ENCODE results near the gene BEND5. TPM values are rescaled to one million over a fixed set of nuclear protein-coding genes. Genes with fewer than 3 reads are reported as not detected.

The BEND5 gene
- polyA plus RNA-seq, 3 donors, result 0.13 TPM; not detected in 2

DNA sequence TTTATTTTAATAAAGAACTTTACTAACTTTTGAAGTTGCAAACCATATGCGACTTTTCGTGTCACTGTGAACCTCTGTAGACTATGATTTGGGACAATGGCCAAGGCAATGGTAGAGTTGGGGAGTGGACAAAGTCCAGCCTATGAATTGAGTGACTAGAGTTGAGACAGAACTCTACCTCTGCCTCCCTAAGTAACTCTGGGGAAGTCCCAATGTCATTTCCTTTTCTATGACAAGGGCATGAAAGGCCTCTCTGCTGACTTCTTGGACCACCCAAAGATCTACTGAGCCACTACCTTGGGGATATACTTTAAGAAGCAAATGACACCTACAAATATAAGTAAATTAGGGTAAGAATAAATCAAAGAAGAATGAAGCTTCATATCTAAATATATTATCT is 19.3 kb downstream of the BEND5 start:
- H3K4me2 ChIP-seq (replicated peaks; ENCODE audit: extremely low read depth, low read length, poor library complexity, severe bottlenecking), result no peak overlapping the region
- Mint-ChIP-seq H3K9me3 (no peaks in the 10 kb centered on the region), H3K4me1 (peaks cover 4% of the 10 kb centered on the region), H3K4me3 (no peak overlapping the region), H3K36me3 (peaks cover 7 to 10% of the 10 kb centered on the region in 2 donors), H3K27me3 (ENCODE audit: low read depth in 3 of 3) (peaks cover 0 to 2% (median 2%) of the 10 kb centered on the region in 3 donors), H3K27ac (peak overlapping the region in 2 of 7 donors; percentile 5 to 17)
- H4K20me1 ChIP-seq (ENCODE audit: insufficient read depth, low read length), result no peaks in the 10 kb centered on the region
- DNase-seq, result no peak
- no peaks in the 10 kb centered on the region for H3K9me3 ChIP-seq (replicated peaks in 1 of 2; ENCODE audit: control insufficient read depth in 1 of 2, insufficient read depth in 1 of 2, low read length in 2 of 2)
- TF ChIP-seq, protein P1, sequence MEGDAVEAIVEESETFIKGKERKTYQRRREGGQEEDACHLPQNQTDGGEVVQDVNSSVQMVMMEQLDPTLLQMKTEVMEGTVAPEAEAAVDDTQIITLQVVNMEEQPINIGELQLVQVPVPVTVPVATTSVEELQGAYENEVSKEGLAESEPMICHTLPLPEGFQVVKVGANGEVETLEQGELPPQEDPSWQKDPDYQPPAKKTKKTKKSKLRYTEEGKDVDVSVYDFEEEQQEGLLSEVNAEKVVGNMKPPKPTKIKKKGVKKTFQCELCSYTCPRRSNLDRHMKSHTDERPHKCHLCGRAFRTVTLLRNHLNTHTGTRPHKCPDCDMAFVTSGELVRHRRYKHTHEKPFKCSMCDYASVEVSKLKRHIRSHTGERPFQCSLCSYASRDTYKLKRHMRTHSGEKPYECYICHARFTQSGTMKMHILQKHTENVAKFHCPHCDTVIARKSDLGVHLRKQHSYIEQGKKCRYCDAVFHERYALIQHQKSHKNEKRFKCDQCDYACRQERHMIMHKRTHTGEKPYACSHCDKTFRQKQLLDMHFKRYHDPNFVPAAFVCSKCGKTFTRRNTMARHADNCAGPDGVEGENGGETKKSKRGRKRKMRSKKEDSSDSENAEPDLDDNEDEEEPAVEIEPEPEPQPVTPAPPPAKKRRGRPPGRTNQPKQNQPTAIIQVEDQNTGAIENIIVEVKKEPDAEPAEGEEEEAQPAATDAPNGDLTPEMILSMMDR (IDR thresholded peaks at IDR 0.05), result no peak
- intact Hi-C loops (cut with micrococcal nuclease), result no loop called here
- no peaks in the 10 kb centered on the region for H3K4me1 ChIP-seq (ENCODE audit: control insufficient read depth in 1 of 2, insufficient read depth in 2 of 2, low read length in 2 of 2)
- no peaks in the 10 kb centered on the region for H3K27me3 ChIP-seq (ENCODE audit: control insufficient read depth in 2 of 2, insufficient read depth in 2 of 2, low read length in 2 of 2)
- H3K9ac ChIP-seq (ENCODE audit: insufficient read depth, low read length, poor library complexity, severe bottlenecking), result no peak overlapping the region
- H3K27ac ChIP-seq (ENCODE audit: low read depth in 1 of 2, low read length in 2 of 2), result no peak overlapping the region
- no peak overlapping the region for H2AFZ ChIP-seq (ENCODE audit: insufficient read depth, low read depth, low read length, poor library complexity, severe bottlenecking)
- H3K36me3 ChIP-seq (replicated peaks in 1 of 2; ENCODE audit: control insufficient read depth in 1 of 2, insufficient read depth in 2 of 2, low read length in 2 of 2), result no peaks in the 10 kb centered on the region
- H3K79me2 ChIP-seq (ENCODE audit: insufficient read depth, low read length), result no peaks in the 10 kb centered on the region
- WGBS (ENCODE audit: insufficient coverage), result no CpG with 5 or more reads among the region's 2 CpGs
- H3K4me3 ChIP-seq (replicated peaks in 1 of 3; ENCODE audit: low read depth in 2 of 3, low read length in 3 of 3), result no peak overlapping the region

DNA sequence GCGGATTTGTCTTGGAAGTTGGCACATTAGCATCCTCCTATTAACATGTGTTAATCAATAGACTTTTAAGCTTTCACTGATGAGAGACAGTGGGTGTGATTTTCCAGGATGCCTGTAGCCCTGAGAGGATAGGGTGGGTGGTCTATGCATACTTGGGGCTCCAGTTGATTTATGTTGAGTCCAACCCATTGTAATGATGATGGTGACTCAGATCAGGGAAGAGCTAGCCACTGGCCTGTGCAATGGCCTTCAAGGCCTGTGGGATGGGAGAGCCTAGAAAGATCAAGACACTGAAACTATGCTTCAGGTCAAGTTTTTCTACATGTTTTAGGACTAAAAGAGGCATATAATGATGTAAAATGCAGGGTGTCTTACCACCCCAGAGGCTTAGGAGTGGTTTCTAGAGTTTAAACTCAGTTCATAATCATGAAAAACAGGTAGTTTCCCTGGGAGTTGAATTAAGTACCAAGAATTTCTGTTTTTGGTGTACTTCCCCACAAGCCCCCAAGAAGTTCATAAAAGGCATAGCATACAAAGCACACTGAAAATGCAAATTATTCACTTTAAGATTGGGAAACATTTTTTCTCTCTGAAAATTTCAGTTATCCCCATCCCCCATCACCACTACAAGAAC is 19.9 kb downstream of the BEND5 start:
- Mint-ChIP-seq H3K27ac (no peak overlapping the region), H3K4me1 (peaks cover 7% of the 10 kb centered on the region), H3K27me3 (ENCODE audit: low read depth in 3 of 3) (peaks cover 0 to 2% (median 2%) of the 10 kb centered on the region in 3 donors), H3K4me3 (no peak overlapping the region), H3K9me3 (no peaks in the 10 kb centered on the region), H3K36me3 (peaks cover 7 to 10% of the 10 kb centered on the region in 2 donors)
- H3K4me2 ChIP-seq (replicated peaks; ENCODE audit: extremely low read depth, low read length, poor library complexity, severe bottlenecking), result no peak overlapping the region
- intact Hi-C loops (cut with micrococcal nuclease), result no loop called here
- H3K36me3 ChIP-seq (replicated peaks in 1 of 2; ENCODE audit: control insufficient read depth in 1 of 2, insufficient read depth in 2 of 2, low read length in 2 of 2), result no peaks in the 10 kb centered on the region
- H2AFZ ChIP-seq (ENCODE audit: insufficient read depth, low read depth, low read length, poor library complexity, severe bottlenecking), result no peak overlapping the region
- no CpG with 5 or more reads among the region's 1 CpG for WGBS (ENCODE audit: insufficient coverage)
- no peak overlapping the region for H3K9ac ChIP-seq (ENCODE audit: insufficient read depth, low read length, poor library complexity, severe bottlenecking)
- DNase-seq, result no peak
- no peaks in the 10 kb centered on the region for H3K9me3 ChIP-seq (replicated peaks in 1 of 2; ENCODE audit: control insufficient read depth in 1 of 2, insufficient read depth in 1 of 2, low read length in 2 of 2)
- no peaks in the 10 kb centered on the region for H3K27me3 ChIP-seq (ENCODE audit: control insufficient read depth in 2 of 2, insufficient read depth in 2 of 2, low read length in 2 of 2)
- H3K4me3 ChIP-seq (replicated peaks in 1 of 3; ENCODE audit: low read depth in 2 of 3, low read length in 3 of 3), result no peak overlapping the region
- no peak overlapping the region for H3K27ac ChIP-seq (ENCODE audit: low read depth in 1 of 2, low read length in 2 of 2)
- no peaks in the 10 kb centered on the region for H3K4me1 ChIP-seq (ENCODE audit: control insufficient read depth in 1 of 2, insufficient read depth in 2 of 2, low read length in 2 of 2)
- H3K79me2 ChIP-seq (ENCODE audit: insufficient read depth, low read length), result no peaks in the 10 kb centered on the region
- TF ChIP-seq, protein P1 (IDR thresholded peaks at IDR 0.05), result no peak
- H4K20me1 ChIP-seq (ENCODE audit: insufficient read depth, low read length), result no peaks in the 10 kb centered on the region

Measured in CD14-positive monocyte (primary cell).